H9 (cell line): ENCODE measurements around the gene DAPK2. TPM values are rescaled to one million over a fixed set of nuclear protein-coding genes. Genes with fewer than 3 reads are reported as not detected.

Experiments
- DNase-seq: peaks from one replicate; pipeline ENCODE4 v3.0.0-alpha.2; 2017
- H2AFZ ChIP-seq: one replicate; pipeline ENCODE4 v1.6.1; 2013; ENCODE audit warnings: mild to moderate bottlenecking, low read length, control low read depth, moderate library complexity
- H2AK5ac ChIP-seq: 2 replicates; pipeline ENCODE4 v1.6.1; 2013; ENCODE audit warnings: low read length, control low read depth, mixed read lengths; ENCODE audit not compliant: insufficient read length
- H2BK120ac ChIP-seq: one replicate; pipeline ENCODE4 v1.6.1; 2013; ENCODE audit warnings: low read depth, mild to moderate bottlenecking, low read length, control low read depth, inconsistent platforms; ENCODE audit not compliant: poor library complexity, severe bottlenecking
- H2BK12ac ChIP-seq: 2 replicates; pipeline ENCODE4 v1.6.1; 2013; ENCODE audit warnings: low read length, control low read depth, mixed read lengths, low read depth; ENCODE audit not compliant: insufficient read length
- H2BK15ac ChIP-seq: 2 replicates; pipeline ENCODE4 v1.6.1; 2013; ENCODE audit warnings: low read depth, low read length, control low read depth
- H2BK20ac ChIP-seq: one replicate; pipeline ENCODE4 v1.6.1; 2013; ENCODE audit warnings: low read depth, mild to moderate bottlenecking, low read length, control low read depth, inconsistent platforms; ENCODE audit not compliant: poor library complexity, severe bottlenecking
- H2BK5ac ChIP-seq: 2 replicates; pipeline ENCODE4 v1.6.1; 2013; ENCODE audit warnings: low read length, control low read depth, mixed read lengths; ENCODE audit not compliant: insufficient read length
- H3K14ac ChIP-seq: 2 replicates; pipeline ENCODE4 v1.6.1; 2013; ENCODE audit warnings: low read length, control low read depth; ENCODE audit not compliant: insufficient read depth
- H3K18ac ChIP-seq: 2 replicates; pipeline ENCODE4 v1.6.1; 2013; ENCODE audit warnings: low read depth, mild to moderate bottlenecking, mixed read lengths, low read length, control low read depth; ENCODE audit not compliant: insufficient read length
- H3K23ac ChIP-seq: 2 replicates; pipeline ENCODE4 v1.6.1; 2013; ENCODE audit warnings: low read length, control low read depth, mixed read lengths, low read depth; ENCODE audit not compliant: insufficient read length
- H3K23me2 ChIP-seq: 2 replicates; pipeline ENCODE4 v1.6.1; 2013; ENCODE audit warnings: low read depth, mild to moderate bottlenecking, mixed read lengths, low read length, control low read depth; ENCODE audit not compliant: insufficient read length, poor library complexity, severe bottlenecking
- H3K27ac ChIP-seq: 2 replicates; pipeline ENCODE4 v1.5.1; 2013; ENCODE audit warnings: low read length, control low read depth, mixed read lengths, low read depth; ENCODE audit not compliant: insufficient read length
- H3K27me3 ChIP-seq: 2 replicates; pipeline ENCODE4 v1.6.1; 2013; ENCODE audit warnings: low read length, control low read depth, inconsistent platforms; ENCODE audit not compliant: insufficient read depth
- H3K4ac ChIP-seq: 2 replicates; pipeline ENCODE4 v1.6.1; 2013; ENCODE audit warnings: low read depth, mild to moderate bottlenecking, control low read depth, inconsistent platforms, low read length, moderate library complexity
- H3K4me1 ChIP-seq: 2 replicates; pipeline ENCODE4 v1.6.1; 2013; ENCODE audit warnings: low read length, control low read depth, inconsistent platforms; ENCODE audit not compliant: insufficient read depth
- H3K4me2 ChIP-seq: 2 replicates; pipeline ENCODE4 v1.6.1; 2013; ENCODE audit warnings: low read length, control low read depth, mixed read lengths; ENCODE audit not compliant: insufficient read length, insufficient read depth
- H3K56ac ChIP-seq: 2 replicates; pipeline ENCODE4 v1.6.1; 2013; ENCODE audit warnings: low read depth, mild to moderate bottlenecking, mixed read lengths, low read length, control low read depth; ENCODE audit not compliant: insufficient read length
- H3K79me1 ChIP-seq: 2 replicates; pipeline ENCODE4 v1.6.1; 2013; ENCODE audit warnings: low read depth, mild to moderate bottlenecking, moderate library complexity, low read length, control low read depth, inconsistent platforms; ENCODE audit not compliant: insufficient read depth, poor library complexity, severe bottlenecking
- H3K79me2 ChIP-seq: 2 replicates; pipeline ENCODE4 v1.6.1; 2013; ENCODE audit warnings: low read length, control low read depth, inconsistent platforms; ENCODE audit not compliant: insufficient read depth
- H3K9ac ChIP-seq: 2 replicates; pipeline ENCODE4 v1.6.1; 2013; ENCODE audit warnings: low read length, control low read depth, mixed read lengths; ENCODE audit not compliant: insufficient read length; ENCODE audit errors: extremely low read depth
- H3K9me3 ChIP-seq: one replicate; pipeline ENCODE4 v1.6.1; 2013; ENCODE audit warnings: low read depth, low read length, inconsistent platforms; ENCODE audit not compliant: control insufficient read depth
- H3T11ph ChIP-seq: one replicate; pipeline ENCODE4 v1.6.1; 2013; ENCODE audit warnings: mild to moderate bottlenecking, low read length, control low read depth, inconsistent platforms
- H4K20me1 ChIP-seq: one replicate; pipeline ENCODE4 v1.6.1; 2013; ENCODE audit not compliant: control insufficient read depth, insufficient read length, insufficient read depth
- H4K5ac ChIP-seq: 2 replicates; pipeline ENCODE4 v1.6.1; 2013; ENCODE audit warnings: low read depth, mild to moderate bottlenecking, mixed read lengths, low read length, control low read depth; ENCODE audit not compliant: insufficient read length
- H4K8ac ChIP-seq: replicated peaks from 2 replicates; pipeline ENCODE4 v1.6.1; 2013; ENCODE audit warnings: low read length, control low read depth, mixed read lengths, low read depth; ENCODE audit not compliant: insufficient read length
- H4K91ac ChIP-seq: 2 replicates; pipeline ENCODE4 v1.6.1; 2013; ENCODE audit warnings: low read depth, mild to moderate bottlenecking, moderate library complexity, mixed read lengths, low read length, control low read depth; ENCODE audit not compliant: insufficient read length
- H3K27ac Mint-ChIP-seq, 3 experiments: 2 replicates in 2 of 3; 3 replicates in 1 of 3; pipeline ENCODE4 v1.8.0; 2020 to 2021; ENCODE audit warnings: mixed read lengths in 3 of 3, mild to moderate bottlenecking in 1 of 3, moderate library complexity in 1 of 3
- H3K27me3 Mint-ChIP-seq: 2 replicates; pipeline ENCODE4 v1.8.0; 2021; ENCODE audit warnings: low read depth, mild to moderate bottlenecking, moderate library complexity, mixed read lengths
- H3K36me3 Mint-ChIP-seq, 3 experiments: 2 replicates in 2 of 3; 3 replicates in 1 of 3; pipeline ENCODE4 v1.8.0; 2020 to 2021; ENCODE audit warnings: low read depth in 3 of 3, mixed read lengths in 3 of 3; ENCODE audit not compliant: insufficient read depth in 1 of 3
- H3K4me1 Mint-ChIP-seq, 2 experiments: 2 replicates each; pipeline ENCODE4 v1.8.0; 2020; ENCODE audit warnings: mixed read lengths in 2 of 2
- H3K4me3 Mint-ChIP-seq, 2 experiments: 2 replicates in 1 of 2; 3 replicates in 1 of 2; pipeline ENCODE4 v1.8.0; 2020 to 2021; ENCODE audit warnings: mild to moderate bottlenecking in 2 of 2, mixed read lengths in 2 of 2, moderate library complexity in 1 of 2
- H3K9me3 Mint-ChIP-seq, 2 experiments: 2 replicates in 1 of 2; 3 replicates in 1 of 2; pipeline ENCODE4 v1.8.0; 2020; ENCODE audit warnings: mild to moderate bottlenecking in 2 of 2, mixed read lengths in 2 of 2, moderate library complexity in 1 of 2
- WGBS: extraction: QIAGEN DNeasy Blood & Tissue Kit; methylation state at CpG from one replicate; pipeline ENCODE4 v1.1.7; 2013; ENCODE audit warnings: missing lambda C conversion rate, low lambda C conversion rate, mixed read lengths; ENCODE audit not compliant: insufficient read length; ENCODE audit errors: extremely low coverage; 5-methylcytosine and 5-hydroxymethylcytosine counted together
- total RNA-seq: library from RNA; stranded (reverse); gene quantifications from 2 replicates; pipeline ENCODE4 v1.2.1, GENCODE V29; 2021
- TF ChIP-seq, protein P1 (sequence below): fragments of 200-600 bp; sonication (generic); conservative IDR thresholded peaks from 3 replicates; pipeline ENCODE4 v1.8.0; 2021; ENCODE audit warnings: antibody characterized with exemption, mild to moderate bottlenecking

Gene DAPK2
- total RNA-seq, 1 experiment from 2014 or later: 3.5 TPM

DNA sequence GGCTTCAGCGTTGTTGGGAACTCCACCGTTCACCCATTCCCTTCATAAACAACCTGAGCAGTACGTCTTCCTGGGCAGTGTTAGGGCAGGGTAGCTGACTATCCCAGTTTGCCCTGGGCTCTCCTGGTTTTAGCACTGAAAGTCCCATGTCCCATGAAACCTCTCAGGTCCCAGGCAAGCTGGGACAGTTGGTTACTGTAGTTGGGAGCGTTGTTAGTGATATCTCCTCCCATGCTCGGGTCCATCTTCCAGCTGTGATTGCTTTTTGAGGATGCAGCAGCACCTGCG is 151.7 kb downstream of the DAPK2 start:
- H3T11ph ChIP-seq: no peak overlapping the region
- H3K27ac Mint-ChIP-seq: peak overlapping the region in 2 of 3 experiments; percentile 62 to 92; a peak in 2 of 7 replicates
- TF ChIP-seq, protein P1, sequence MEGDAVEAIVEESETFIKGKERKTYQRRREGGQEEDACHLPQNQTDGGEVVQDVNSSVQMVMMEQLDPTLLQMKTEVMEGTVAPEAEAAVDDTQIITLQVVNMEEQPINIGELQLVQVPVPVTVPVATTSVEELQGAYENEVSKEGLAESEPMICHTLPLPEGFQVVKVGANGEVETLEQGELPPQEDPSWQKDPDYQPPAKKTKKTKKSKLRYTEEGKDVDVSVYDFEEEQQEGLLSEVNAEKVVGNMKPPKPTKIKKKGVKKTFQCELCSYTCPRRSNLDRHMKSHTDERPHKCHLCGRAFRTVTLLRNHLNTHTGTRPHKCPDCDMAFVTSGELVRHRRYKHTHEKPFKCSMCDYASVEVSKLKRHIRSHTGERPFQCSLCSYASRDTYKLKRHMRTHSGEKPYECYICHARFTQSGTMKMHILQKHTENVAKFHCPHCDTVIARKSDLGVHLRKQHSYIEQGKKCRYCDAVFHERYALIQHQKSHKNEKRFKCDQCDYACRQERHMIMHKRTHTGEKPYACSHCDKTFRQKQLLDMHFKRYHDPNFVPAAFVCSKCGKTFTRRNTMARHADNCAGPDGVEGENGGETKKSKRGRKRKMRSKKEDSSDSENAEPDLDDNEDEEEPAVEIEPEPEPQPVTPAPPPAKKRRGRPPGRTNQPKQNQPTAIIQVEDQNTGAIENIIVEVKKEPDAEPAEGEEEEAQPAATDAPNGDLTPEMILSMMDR: no peak
- peaks cover 0 to 2% of the 10 kb centered on the region in 2 experiments; a peak in 2 of 5 replicates for H3K9me3 Mint-ChIP-seq
- no peak overlapping the region for H3K9ac ChIP-seq
- H2BK15ac ChIP-seq: no peak overlapping the region
- H3K4me1 Mint-ChIP-seq: peaks cover 16 to 25% of the 10 kb centered on the region in 2 experiments
- no peak overlapping the region for H2AFZ ChIP-seq
- no peak overlapping the region for H2BK20ac ChIP-seq
- no peak overlapping the region for H2BK12ac ChIP-seq
- no peak overlapping the region for H3K4ac ChIP-seq
- no peak overlapping the region for H3K14ac ChIP-seq
- H2AK5ac ChIP-seq: no peak overlapping the region
- no peak for DNase-seq
- no peak overlapping the region for H4K8ac ChIP-seq
- H4K5ac ChIP-seq: no peak overlapping the region
- H3K4me1 ChIP-seq: no peaks in the 10 kb centered on the region
- WGBS: no CpG with 5 or more reads among the region's 6 CpGs
- H3K4me3 Mint-ChIP-seq: no peak overlapping the region
- no peaks in the 10 kb centered on the region for H3K9me3 ChIP-seq
- H3K27me3 Mint-ChIP-seq: no peaks in the 10 kb centered on the region; the same call in 1 of the 2 replicates
- H3K27ac ChIP-seq: no peak overlapping the region
- no peaks in the 10 kb centered on the region; a peak in 1 of 7 replicates for H3K36me3 Mint-ChIP-seq
- H4K91ac ChIP-seq: no peak overlapping the region
- H3K4me2 ChIP-seq: no peak overlapping the region
- H3K23ac ChIP-seq: no peak overlapping the region
- no peak overlapping the region for H2BK5ac ChIP-seq
- no peaks in the 10 kb centered on the region for H3K79me2 ChIP-seq
- H4K20me1 ChIP-seq: no peaks in the 10 kb centered on the region
- no peaks in the 10 kb centered on the region for H3K79me1 ChIP-seq
- H3K27me3 ChIP-seq: no peaks in the 10 kb centered on the region
- no peak overlapping the region for H3K56ac ChIP-seq
- H3K18ac ChIP-seq: no peak overlapping the region
- no peaks in the 10 kb centered on the region for H3K23me2 ChIP-seq
- H2BK120ac ChIP-seq: no peak overlapping the region
